Activated B cell treated with CpG ODN at 0.5 μM for 24 hours (primary cell): ENCODE data around the gene DLEC1. TPM values are rescaled to one million over a fixed set of nuclear protein-coding genes. Genes with fewer than 3 reads are reported as not detected.
A peak's percentile ranks its signal among the peaks of the same experiment; 100 is the strongest.

ENCODE experiments used
- ATAC-seq: fragments of 200-7000 bp; cut with Tn5 transposase; one replicate; pipeline ENCODE4 v1.10.0; 2021; ENCODE audit warnings: low read depth, mild to moderate bottlenecking, moderate library complexity
- CTCF ChIA-PET: fragments of 350-600 bp; sonication (Branson Sonifier 250); formaldehyde crosslinking; loops from one replicate; lab custom pipeline; 2021; ENCODE audit warnings: antibody characterized with exemption; lab: Charles Lee
- POLR2A ChIA-PET: fragments of 350-600 bp; sonication (Branson Sonifier 250); formaldehyde crosslinking; loops from one replicate; lab custom pipeline; 2021; ENCODE audit warnings: antibody characterized with exemption; lab: Charles Lee
- DNase-seq: peaks from one replicate; pipeline ENCODE4 v3.0.0; 2022
- H3K27ac Mint-ChIP-seq: one replicate; pipeline ENCODE4 v1.8.0; 2020; ENCODE audit warnings: mixed read lengths
- H3K27me3 Mint-ChIP-seq: one replicate; pipeline ENCODE4 v1.8.0; 2021; ENCODE audit warnings: mixed read lengths
- H3K36me3 Mint-ChIP-seq: one replicate; pipeline ENCODE4 v1.8.0; 2021; ENCODE audit warnings: low read depth, mixed read lengths
- H3K4me1 Mint-ChIP-seq: one replicate; pipeline ENCODE4 v1.8.0; 2021; ENCODE audit warnings: mixed read lengths
- H3K4me3 Mint-ChIP-seq: one replicate; pipeline ENCODE4 v1.8.0; 2020; ENCODE audit warnings: mild to moderate bottlenecking, mixed read lengths
- H3K9me3 Mint-ChIP-seq: one replicate; pipeline ENCODE4 v1.8.0; 2020; ENCODE audit warnings: mixed read lengths
- intact Hi-C: fragments of 100-400 bp; cut with micrococcal nuclease; formaldehyde crosslinking; loops from one replicate; pipeline ENCODE4 v1.15.1; 2024
- total RNA-seq: library from RNA; stranded (reverse); gene quantifications from 2 replicates; pipeline ENCODE4 v1.2.3, GENCODE V29; 2022
- TF ChIP-seq, protein P1 (sequence below): fragments of 200-600 bp; IDR thresholded peaks from one replicate; pipeline ENCODE4 v1.8.0; 2022; ENCODE audit warnings: antibody characterized with exemption, mild to moderate bottlenecking

Gene DLEC1
- total RNA-seq, 1 donor from 2014 or later: 0.11 TPM

DNA sequence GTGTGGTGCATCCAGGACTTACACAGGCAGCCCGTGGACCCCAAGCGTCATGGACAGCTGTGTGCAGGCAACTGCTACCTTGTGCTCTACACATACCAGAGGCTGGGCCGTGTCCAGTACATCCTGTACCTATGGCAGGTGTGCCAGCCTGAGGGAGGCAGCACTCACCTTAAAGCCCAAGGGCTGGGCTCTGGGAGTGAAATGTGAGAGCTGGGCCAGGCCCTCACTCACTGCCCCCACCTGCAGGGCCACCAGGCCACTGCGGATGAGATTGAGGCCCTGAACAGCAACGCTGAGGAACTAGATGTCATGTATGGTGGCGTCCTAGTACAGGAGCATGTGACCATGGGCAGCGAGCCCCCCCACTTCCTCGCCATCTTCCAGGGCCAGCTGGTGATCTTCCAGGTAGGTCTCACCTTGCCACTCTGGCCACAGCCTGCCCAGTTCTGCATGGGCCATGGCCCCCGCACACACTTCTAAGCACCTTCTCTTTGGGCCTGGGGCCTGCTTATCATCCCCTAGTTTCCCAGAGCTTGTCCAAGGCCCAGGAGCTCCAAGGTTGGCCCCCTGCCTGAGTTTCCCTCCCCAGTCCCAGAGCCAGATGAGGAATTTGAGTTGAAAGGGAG, 37.4 kb upstream of the DLEC1 start:
- ATAC-seq (no peak), DNase-seq (no peak)
- Mint-ChIP-seq H3K27ac (no peak overlapping the region), H3K27me3 (no peaks in the 10 kb centered on the region), H3K4me1 (peaks cover 23% of the 10 kb centered on the region), H3K4me3 (no peak overlapping the region), H3K9me3 (no peaks in the 10 kb centered on the region), H3K36me3 (peaks cover 31% of the 10 kb centered on the region)
- intact Hi-C loops: no loop called here
- TF ChIP-seq, protein P1, sequence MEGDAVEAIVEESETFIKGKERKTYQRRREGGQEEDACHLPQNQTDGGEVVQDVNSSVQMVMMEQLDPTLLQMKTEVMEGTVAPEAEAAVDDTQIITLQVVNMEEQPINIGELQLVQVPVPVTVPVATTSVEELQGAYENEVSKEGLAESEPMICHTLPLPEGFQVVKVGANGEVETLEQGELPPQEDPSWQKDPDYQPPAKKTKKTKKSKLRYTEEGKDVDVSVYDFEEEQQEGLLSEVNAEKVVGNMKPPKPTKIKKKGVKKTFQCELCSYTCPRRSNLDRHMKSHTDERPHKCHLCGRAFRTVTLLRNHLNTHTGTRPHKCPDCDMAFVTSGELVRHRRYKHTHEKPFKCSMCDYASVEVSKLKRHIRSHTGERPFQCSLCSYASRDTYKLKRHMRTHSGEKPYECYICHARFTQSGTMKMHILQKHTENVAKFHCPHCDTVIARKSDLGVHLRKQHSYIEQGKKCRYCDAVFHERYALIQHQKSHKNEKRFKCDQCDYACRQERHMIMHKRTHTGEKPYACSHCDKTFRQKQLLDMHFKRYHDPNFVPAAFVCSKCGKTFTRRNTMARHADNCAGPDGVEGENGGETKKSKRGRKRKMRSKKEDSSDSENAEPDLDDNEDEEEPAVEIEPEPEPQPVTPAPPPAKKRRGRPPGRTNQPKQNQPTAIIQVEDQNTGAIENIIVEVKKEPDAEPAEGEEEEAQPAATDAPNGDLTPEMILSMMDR: no peak
- CTCF ChIA-PET: interaction anchor here (1.0 to 4.0 kb wide), 4 partner anchors 27 to 38 kb away, joined by 3 to 25 read pairs (median 3); partner anchors contain the start of gene DLEC1
- POLR2A ChIA-PET: no interaction called here

DNA sequence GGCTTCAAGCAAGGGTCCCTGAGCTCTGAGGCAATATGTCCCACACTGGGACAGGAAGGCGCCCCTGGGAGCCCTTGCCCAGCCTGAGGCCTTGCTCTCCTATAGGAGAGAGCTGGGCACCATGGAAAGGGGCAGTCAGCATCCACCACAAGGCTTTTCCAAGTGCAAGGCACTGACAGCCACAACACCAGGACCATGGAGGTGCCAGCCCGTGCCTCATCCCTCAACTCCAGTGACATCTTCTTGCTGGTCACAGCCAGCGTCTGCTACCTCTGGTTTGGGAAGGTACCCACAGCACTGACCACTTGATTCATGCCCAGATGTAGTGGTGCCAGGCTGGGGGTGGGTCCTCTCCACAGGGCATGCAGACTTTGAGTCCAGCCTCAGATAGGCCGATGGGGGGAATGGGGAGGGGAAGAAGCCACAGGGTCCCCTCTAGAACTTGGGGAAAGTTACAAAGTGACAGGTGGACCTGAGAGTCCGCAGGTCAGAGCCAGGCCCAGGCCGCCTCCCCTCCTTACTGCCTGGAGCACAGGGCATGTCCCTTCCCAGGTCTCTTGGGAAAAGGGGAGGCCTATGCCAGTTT, 36.6 kb upstream of the DLEC1 start:
- no peak overlapping the region for H3K4me3 Mint-ChIP-seq
- TF ChIP-seq, protein P1: no peak
- ChIA-PET POLR2A (no interaction called here), CTCF (interaction anchor here (1.0 to 4.0 kb wide), 2 partner anchors 28 to 32 kb away, joined by 3 to 25 read pairs; no protein-coding TSS in a partner anchor)
- no peak overlapping the region for H3K27ac Mint-ChIP-seq
- H3K4me1 Mint-ChIP-seq: peaks cover 18% of the 10 kb centered on the region
- H3K27me3 Mint-ChIP-seq: no peaks in the 10 kb centered on the region
- no peaks in the 10 kb centered on the region for H3K9me3 Mint-ChIP-seq
- no peak for ATAC-seq
- intact Hi-C loops: no loop called here
- DNase-seq: no peak
- H3K36me3 Mint-ChIP-seq: peaks cover 31% of the 10 kb centered on the region

DNA sequence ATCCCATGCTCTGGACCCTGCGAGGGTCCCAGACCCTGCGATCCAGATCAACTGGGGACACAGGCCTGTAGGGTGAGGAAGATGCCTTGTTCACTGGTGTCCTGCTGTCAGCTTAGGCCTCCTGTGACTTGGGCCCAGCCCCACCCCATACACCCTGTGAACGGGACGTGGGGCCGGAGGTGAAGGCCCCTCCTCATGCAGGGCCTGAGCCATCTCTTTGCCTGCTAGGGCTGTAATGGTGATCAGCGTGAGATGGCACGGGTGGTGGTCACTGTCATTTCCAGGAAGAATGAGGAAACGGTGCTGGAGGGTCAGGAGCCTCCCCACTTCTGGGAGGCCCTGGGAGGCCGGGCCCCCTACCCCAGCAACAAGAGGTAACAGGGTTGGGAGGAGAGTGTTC, 36.1 kb upstream of the DLEC1 start:
- intact Hi-C loops: loop anchor here (1.0 kb wide), 1 partner anchor 29 kb away; no protein-coding TSS in a partner anchor
- ChIA-PET CTCF (interaction anchor here (4.0 kb wide), 1 partner anchor 29 kb away, joined by 25 read pairs; no protein-coding TSS in a partner anchor), POLR2A (no interaction called here)
- H3K4me1 Mint-ChIP-seq: peaks cover 17% of the 10 kb centered on the region
- ATAC-seq: no peak
- no peak for DNase-seq
- peaks cover 31% of the 10 kb centered on the region for H3K36me3 Mint-ChIP-seq
- no peak overlapping the region for H3K27ac Mint-ChIP-seq
- no peak overlapping the region for H3K4me3 Mint-ChIP-seq
- no peaks in the 10 kb centered on the region for H3K27me3 Mint-ChIP-seq
- H3K9me3 Mint-ChIP-seq: no peaks in the 10 kb centered on the region
- TF ChIP-seq, protein P1: no peak

DNA sequence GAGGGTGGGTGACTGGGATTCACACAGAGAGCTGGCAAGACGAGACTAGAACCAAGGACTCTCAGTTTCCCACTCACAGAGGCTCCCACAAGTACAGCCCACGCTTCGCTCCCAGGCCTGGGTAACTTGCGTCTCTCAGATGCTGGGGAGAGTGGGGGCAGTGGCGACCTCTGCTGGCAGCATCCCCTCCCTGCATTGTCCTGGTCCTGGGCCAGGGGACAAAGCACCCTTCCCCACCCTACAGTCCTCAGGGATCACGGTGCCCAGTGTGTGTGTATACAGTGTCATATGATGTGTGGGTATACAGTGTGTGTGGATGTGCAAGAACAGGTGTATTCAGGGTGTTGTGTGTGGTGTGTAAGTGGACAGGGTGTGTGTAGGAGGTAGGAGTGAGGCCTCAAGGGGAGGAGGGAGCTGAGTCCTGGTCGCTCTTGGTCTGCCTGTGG, 35.6 kb upstream of the DLEC1 start:
- intact Hi-C loops: loop anchor here (1.0 kb wide), 1 partner anchor 29 kb away; no protein-coding TSS in a partner anchor
- H3K4me1 Mint-ChIP-seq: peaks cover 12% of the 10 kb centered on the region
- TF ChIP-seq, protein P1: no peak
- ChIA-PET POLR2A (no interaction called here), CTCF (interaction anchor here (0.8 to 4.0 kb wide), 4 partner anchors 29 to 148 kb away, joined by 3 to 25 read pairs (median 4); partner anchors contain the start of gene DLEC1)
- H3K27me3 Mint-ChIP-seq: no peaks in the 10 kb centered on the region
- no peaks in the 10 kb centered on the region for H3K9me3 Mint-ChIP-seq
- peak; percentile 39 for ATAC-seq
- H3K27ac Mint-ChIP-seq: no peak overlapping the region
- peak; percentile 44 for DNase-seq
- peaks cover 31% of the 10 kb centered on the region for H3K36me3 Mint-ChIP-seq
- H3K4me3 Mint-ChIP-seq: no peak overlapping the region

DNA sequence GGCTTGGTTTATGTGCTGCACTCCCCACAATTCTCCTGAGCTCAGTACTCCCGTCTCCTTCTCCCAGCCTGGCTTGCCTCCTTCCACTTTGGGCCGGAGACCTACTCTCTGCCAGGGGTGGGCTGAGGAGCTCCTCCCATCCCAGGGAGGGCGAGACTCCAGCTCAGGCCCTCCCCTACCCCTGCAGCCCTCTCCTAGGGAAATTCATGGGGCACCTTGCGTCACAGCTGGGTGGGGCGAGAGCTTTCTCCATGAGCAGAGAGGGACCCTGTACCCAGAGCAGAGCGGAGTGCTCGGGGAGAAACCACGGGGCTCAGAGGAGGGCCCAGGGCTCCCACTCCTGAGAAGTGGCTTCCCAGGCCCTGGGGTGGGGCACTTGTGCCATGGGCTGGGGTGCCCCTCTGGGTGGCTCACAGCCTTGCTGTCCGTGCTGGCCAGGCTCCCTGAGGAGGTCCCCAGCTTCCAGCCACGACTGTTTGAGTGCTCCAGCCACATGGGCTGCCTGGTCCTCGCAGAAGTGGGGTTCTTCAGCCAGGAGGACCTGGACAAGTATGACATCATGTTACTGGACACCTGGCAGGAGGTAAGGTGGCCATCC, 35.1 kb upstream of the DLEC1 start:
- H3K9me3 Mint-ChIP-seq: no peaks in the 10 kb centered on the region
- no peak overlapping the region for H3K4me3 Mint-ChIP-seq
- DNase-seq (no peak), ATAC-seq (no peak)
- peaks cover 31% of the 10 kb centered on the region for H3K36me3 Mint-ChIP-seq
- POLR2A ChIA-PET: no interaction called here
- H3K27me3 Mint-ChIP-seq: no peaks in the 10 kb centered on the region
- no peak overlapping the region for H3K27ac Mint-ChIP-seq
- H3K4me1 Mint-ChIP-seq: peaks cover 8% of the 10 kb centered on the region
- CTCF ChIA-PET: interaction anchor here (0.8 to 4.0 kb wide), 4 partner anchors 30 to 149 kb away, joined by 3 to 25 read pairs (median 4); partner anchors contain the start of gene DLEC1
- TF ChIP-seq, protein P1: no peak
- intact Hi-C loops: loop anchor here (1.0 kb wide), 3 partner anchors 30 to 476 kb away; no protein-coding TSS in a partner anchor
